Urothelium cell line (cell line): ENCODE results near the gene WASF1.
A peak's percentile ranks its signal among the peaks of the same experiment; 100 is the strongest.

Experiments
- DNase-seq: peaks from one replicate; pipeline ENCODE4 v3.0.0; 2011; ENCODE audit warnings: low spot score, mixed read lengths
- FAIRE-seq: peaks from 2 replicates; lab custom pipeline; 2011; peaks lifted over from hg19 to GRCh38; lab: Jason Lieb, UNC

The WASF1 gene

DNA sequence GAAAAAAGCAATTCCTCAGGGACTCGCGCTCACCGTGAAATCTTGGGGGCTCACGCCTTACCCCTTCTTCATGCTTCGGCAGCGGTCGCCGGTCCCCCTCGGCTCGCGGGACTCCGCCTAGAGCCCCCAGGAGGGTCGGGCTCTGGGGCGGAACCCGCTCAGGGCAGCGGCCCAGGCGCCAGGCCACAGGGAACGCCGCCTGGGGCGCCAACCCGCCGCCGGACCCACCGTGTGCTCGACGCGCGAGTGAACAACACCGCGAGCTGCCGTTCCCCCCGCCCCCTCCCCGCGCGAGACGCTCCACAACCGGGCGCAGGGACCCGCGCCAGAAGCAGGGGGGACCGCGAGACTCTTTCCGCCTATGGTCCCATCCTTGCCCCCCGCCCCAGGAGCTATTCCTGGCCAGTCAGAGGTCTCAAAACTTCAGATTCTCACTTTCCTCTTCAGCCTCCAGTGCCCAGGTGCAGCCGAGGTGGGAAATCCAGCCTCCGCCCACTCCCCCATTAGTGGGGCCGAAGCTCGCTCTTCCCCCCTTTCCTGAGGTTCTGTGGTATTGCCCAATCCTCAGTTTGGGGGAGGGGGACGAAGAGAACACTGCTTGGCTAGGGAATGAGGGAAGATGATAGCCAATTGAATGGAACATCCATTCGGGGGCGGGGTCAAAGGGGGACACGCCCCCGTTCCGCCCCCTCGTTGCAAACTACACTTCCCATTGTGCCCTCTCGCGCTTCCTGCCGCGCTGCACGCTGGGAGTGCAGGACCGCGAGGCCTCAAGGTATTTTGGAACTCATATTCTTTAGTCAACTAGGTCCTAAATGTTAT lies at the start of gene WASF1:
Gene WASF1, minus strand, starts transcription at position 265 of the 822 bp plus-strand sequence. CDS start 52,069 bp downstream, outside the sequence.
- DNase-seq = peak; percentile 81
- FAIRE-seq = peak; percentile 76

DNA sequence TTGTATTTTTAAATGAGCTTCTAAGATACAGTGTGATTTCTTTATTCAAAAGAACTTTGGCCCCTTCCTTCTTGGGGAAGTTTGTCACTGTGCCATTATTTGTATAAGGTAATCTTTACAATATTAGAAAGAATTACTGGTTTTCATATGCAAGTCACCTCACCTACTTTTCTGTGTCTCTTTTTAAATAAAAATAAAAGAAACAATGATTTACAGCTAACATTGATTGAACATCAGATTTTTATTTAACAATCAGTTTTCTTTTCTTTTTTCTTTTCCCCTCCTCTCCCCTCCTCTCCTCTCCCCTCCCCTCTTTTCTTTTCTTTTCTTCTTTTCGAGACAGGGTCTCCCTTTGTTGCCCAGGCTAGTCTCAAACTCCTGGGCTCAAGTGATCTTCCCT lies 46.8 kb upstream of the WASF1 start:
- FAIRE-seq (no peak), DNase-seq (no peak)

DNA sequence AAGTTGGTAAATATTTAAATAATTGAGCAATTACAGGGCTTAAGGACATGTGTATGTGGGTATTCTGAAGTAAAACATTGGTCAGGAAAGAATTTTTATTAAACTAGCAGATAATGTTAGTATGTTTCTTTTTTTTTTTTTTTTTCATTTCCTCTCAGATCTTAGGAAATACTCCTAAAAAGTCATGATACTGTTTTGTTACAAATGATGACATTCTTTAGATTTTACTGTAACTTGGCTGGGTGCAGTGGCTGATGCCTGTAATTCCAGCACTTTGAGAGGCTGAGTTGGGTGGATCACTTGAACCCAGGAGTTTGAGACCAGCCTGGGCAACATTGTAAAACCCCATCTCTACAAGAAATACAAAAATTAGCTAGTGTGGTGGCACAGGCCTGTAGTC lies 42.3 kb upstream of the WASF1 start:
- no peak for DNase-seq
- FAIRE-seq = no peak

DNA sequence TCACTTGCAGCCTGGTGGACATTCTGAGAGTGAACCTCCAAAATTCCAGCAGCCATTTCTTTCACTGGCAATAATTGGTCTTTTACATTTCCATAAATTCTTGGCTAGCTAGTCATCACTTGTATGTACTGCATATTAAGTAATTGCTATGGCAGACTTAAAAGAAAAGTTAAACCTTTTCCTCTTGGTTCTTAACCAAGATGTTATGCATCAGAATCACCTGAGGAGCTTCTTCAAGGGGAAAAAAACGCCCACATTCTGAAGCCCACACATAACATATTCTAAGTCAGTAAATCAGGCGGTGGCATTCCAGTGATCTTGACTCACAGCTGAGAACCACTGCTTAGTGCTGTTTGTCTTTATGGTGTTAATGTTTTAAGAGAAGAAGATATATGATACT lies 37.8 kb upstream of the WASF1 start:
- FAIRE-seq (no peak), DNase-seq (no peak)

DNA sequence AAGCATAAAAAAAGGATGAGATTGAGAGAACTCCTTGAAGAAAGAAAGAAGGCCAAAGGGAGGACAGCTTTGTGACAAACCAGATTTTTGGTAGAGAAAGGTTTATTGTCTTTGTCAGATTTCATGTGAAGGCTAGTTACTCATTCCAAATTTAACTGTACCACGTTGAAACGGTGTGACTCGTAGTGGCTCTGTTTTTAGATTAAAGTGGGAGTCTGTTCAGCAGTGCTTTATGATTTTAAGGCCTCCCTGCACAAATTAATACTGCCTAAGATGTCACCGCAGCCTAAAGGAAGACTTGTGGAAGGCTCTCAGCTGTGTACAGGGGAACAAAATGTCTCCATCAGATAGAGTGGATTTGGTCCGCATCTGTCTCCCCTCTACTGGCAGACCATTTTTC lies 36.7 kb upstream of the WASF1 start:
- FAIRE-seq = no peak
- DNase-seq = no peak

DNA sequence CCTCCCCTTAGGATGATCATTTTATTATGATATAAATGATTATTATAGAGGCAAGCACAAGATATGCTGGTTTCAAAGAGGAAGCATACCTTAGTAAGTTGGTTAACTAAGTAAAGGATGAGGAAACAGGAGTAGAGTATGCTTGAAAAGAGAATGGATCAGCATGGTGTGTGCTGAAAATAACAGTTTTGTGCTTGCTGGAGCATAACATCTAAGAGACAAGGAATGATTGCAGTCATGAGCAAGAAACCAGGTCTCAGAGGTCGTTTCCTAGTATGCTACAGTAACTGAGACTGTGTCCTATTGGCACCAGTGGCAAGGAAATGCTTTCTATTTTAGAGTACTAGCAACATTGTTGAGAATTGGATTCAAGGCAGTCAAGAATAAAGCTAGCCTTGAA lies 34.9 kb upstream of the WASF1 start:
- FAIRE-seq = no peak
- DNase-seq = no peak

DNA sequence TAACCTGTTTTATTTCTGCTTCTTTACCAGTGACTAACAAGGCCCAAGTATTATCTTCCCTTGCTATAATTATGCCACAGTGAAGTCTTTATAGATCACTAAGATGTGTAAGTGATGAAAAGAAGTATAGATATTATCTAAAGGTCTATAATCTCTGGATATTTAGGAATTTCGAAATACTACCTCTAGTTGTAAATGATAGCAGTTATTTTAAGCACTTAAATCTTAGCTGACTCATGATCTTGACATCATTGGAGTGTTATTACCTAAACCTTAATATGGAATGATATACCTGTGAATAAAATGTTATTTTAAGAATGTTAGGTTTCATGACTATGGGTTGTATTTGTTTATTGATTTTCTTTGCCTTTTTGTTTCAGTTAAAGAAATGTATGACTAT lies 32.3 kb upstream of the WASF1 start:
- FAIRE-seq (no peak), DNase-seq (no peak)

DNA sequence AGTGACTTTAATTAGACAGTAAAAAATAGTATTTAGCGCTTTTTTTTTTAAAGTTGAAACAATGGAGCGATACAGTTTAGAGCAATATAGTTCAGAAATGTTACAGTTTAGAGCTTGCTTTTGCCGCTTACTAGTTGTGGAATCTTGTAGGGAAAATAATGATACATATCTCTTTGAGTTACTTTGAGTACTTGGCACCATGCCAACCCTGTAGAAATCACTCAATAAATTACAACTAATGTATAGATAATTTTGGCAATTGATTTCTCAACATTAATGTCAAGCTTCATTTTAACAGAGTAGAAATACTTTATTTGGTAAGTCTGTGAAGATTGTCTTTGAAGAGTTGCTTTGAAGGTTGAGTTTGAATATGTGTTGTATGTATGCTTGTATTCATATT lies 28.2 kb upstream of the WASF1 start:
- FAIRE-seq (no peak), DNase-seq (no peak)

DNA sequence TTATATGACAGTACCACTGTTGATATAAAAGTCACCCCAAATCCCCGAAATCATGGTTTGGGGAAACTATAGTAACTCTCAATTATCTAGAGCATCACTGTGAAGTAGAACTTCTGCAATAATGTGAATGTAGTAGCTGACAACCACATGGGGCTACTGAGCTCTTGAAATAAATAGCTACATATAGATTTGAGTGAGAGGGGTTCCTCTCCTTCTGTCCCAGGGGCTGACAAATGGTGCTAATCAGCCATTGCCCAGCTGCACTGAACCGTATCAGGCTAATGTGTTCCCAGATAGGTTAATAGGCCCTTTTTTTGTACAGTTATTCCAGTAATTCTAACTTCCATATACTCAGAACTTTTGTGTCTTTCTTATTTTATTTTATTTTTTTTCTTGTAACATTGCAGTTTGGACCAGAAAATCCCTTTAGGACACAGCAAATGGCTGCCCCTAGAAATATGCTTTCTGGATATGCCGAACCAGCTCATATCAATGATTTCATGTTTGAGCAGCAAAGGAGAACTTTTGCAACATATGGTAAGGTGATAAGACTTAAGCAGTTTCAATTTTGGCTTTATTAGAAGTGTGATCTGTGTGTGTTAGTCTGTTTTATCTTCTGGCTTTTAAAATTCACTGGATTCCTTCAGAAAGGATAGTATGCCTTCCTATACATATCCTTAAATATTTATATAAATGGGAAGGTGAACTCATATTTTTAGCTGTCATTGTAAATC lies 21.8 kb upstream of the WASF1 start:
- FAIRE-seq = no peak
- DNase-seq = no peak

DNA sequence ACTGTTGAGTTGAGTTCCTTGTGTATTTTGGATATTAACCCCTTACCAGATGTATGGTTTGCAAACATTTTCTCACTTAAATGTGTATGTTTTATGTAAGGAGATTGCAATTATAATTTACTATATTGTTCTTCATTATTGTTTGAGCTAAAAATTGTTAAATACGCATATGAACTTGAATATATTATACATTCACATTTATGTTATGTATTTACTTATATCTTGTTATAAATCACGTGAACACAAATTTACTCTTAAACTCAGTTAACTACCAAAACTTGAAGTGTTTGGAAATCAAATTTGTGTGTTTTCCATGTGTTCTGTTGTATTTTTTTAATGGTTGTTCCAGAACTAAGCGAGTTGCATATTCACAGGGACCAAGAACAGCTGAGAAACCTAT lies 19.1 kb upstream of the WASF1 start:
- DNase-seq (no peak), FAIRE-seq (no peak)

DNA sequence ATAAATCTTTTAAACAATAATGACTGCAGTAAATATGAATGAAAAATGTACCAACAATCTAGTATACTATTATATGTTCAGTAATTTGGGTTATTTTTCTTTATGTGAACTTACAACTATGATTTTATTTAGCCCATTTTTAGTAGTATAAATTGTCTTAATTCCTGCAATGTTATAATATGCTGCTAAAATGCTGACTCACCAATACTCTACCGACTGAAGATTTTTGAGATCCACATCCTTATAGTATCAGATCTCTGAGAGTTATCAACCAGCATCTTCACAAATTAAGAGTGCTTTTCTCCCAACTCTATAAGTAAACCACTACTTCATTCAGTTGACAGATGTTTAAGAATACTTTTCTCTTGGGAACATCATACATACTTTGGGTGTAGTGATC lies 17.4 kb upstream of the WASF1 start:
- DNase-seq = no peak
- no peak for FAIRE-seq

DNA sequence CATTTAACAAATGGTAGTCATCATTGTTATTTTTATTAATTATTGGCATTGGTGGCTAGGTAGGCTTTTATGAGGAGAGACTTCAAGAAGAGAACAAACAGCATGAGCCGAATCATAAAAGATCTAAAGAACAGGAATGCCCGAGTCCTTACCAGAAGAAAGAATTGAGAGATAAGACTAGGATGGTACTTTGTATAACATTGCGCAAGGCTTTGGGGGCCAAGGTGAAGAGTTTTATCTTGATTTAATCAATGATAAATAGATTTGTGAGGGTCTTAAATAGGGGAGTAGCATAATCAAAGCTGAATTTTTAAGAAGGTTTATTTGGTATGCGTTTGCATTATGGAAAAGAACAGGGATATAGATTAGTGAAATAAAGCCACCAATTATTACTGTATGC lies 16.2 kb upstream of the WASF1 start:
- FAIRE-seq = no peak
- no peak for DNase-seq

DNA sequence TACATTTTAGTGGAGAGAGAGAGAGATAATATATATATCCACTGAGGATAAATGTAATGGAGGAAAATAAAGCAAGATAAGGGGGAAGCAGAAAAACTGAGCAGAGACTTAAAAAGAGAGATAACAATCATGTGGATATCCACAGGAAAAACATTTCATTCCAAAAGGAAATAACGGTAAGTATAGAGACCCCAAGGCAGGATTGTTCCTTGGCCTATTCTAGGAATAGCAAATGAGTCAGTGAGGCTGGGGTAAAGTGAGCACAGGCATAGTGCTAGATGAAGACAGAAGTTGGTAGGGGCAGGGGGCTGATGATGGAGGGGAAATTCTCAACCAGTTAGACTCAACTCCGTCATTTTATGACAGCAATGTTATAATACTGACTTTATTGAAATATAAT lies 12.0 kb upstream of the WASF1 start:
- DNase-seq (no peak), FAIRE-seq (no peak)

DNA sequence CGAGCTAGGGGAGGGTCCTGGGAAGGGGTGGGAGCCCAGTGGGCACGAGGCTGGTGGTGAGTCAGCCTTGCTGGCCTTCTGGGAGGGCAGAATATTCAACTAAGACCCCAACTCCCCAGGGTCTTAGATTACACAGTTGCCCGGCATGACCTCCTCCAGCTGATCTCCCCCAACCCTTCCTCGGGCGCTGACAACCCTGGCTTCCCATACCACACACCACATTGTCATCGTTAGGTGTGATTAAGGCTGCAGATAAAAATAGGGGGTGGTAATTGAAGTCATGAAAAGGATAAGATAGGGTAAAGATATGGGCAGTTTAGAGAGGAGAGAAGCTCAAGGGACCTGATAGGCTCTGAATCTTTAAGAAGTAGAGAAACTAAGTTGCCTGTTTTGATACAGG lies 11.3 kb upstream of the WASF1 start:
- FAIRE-seq = no peak
- no peak for DNase-seq

DNA sequence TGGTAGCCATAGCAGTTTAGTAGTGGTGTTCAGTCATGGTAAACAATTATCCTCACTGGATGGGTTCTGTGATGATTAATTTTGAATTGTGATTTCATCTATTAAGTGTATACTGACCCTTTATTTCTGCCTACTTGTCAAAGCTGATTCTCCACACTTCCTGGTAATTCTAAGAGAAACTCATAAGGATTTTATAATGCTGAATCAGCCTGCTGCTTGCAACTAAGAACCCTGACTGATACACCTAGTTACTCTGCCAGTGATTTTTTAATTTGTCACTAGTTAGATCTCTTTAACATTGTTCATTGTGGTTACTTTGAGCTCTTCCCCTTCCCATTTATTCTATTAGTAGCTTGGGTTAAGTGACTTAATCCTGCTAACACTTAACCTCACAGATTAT lies 9.3 kb upstream of the WASF1 start:
- DNase-seq = no peak
- no peak for FAIRE-seq

DNA sequence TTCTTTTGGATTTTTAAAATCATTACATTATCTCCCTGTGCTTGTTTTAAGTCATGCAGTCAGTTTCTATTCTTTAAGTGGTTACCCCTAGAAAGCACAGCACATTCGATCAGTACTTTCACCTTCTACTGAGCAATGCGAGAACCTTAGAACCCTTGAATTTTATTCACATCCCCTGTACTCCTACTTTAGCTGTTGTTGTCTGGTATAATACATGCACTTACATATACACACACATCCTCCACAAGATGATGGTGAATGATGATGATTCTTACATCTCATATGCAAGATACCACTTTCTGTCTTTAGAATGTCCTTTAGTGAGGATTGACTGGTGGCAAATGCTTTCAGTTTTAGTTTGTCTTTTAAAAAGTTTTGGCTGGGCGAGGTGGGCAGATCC lies 6.4 kb upstream of the WASF1 start:
- no peak for DNase-seq
- FAIRE-seq = no peak

DNA sequence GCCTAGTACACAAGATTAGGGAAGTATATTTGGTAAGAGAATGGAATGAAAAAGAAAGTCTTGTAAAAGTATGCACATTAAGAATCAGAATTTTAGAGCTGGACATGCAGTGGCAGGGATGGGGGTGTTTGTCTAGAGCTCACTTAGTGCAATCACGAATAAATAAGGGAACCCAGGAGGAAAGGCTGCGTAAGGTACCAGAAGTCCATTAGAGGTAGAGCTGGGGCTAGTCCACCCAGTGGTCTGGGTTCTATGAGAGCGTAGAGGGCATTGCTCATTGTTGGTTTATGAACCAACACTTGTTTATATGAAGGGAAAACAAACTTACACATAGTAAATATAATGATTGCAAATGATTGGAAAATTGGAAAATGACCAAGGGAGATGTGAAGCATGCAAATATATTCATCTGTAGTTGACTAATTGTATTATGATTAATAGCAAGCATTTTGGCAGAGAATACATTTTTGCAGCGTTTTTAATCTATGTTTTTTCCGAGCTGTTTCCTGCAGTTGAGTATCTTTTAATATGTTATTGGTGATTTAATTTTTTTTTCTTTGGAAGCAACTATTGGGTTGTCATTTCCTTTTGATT lies 3.9 kb upstream of the WASF1 start:
- DNase-seq (no peak), FAIRE-seq (no peak)

DNA sequence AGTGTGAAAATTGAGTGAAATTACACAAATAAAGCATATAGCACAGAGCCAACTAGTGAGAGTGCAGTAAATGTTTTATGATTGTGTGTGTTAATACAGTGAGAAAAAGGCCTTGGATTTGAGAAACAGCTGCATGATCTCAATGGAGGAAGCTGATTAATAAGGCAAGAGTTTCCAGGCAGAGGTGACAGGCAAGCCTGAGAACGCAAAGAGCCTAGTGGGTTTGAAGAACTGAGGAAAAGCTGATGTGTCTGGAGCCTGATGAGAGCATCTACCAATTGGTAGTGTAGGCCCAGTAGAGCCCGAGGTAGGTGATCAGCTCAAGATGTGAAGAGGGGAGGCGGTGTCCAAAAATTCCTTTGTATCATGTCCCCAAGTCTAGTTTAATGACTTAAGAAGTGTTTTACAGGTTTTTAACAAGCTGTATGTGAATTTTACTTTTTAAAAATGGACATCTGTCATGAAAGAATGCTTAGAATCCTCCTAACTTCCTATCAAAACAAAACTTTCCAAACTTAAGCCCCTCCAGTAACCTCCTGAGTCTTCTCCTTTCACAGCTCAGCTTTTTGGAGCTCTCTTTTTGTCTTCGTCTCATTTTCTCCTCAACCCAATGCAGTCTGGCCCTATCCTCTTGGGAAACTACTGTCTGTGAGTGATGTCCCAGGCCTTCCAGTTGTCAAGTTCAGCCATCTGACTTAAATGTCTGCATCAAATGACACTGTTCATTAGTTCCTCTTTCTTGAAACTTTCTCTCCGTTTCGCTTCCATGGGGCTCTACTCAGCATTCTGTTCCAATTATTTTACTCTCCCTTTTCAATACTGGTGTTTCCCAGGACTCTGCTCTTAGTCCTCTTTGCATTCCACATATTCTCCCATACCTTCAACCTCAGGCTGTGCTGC lies 1.9 kb upstream of the WASF1 start:
- FAIRE-seq (no peak), DNase-seq (no peak)

DNA sequence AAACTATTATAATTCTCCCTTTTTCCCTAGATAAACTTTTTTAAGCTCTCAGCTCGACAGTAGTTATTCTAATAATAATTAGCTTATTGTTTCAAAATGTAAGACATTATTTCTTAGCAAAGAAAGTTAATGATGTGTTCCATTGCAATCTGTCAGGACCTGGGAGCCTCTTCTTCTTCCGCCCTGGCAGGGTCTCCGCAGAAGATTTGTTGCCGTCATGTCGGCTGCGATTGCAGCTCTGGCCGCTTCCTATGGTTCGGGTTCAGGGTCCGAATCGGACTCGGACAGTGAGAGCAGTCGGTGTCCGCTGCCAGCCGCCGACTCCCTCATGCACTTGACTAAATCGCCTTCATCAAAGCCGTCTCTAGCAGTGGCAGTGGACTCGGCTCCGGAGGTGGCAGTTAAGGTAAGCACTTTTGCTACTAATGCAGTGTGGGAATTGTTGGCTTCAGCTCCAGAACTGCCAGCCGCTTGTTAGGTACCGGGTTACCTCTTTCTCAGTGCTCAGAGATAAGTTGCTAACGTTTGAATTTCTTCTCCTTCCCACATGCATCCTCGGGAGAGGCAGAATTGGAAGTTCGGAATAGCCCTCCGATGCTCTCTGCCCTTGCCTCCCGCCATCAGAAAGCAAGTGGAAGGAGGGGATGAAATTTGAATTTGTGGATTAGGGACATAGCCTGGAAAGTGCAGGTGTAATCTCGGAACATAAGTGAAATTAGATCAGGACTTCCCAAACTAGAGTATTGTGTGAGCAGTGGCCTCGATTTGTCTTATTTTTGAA lies 948 bp upstream of the WASF1 start, which contains the start of gene CDC40:
Gene CDC40, plus strand, starts transcription at position 200 of the 781 bp plus-strand sequence. Its CDS starts 18 bp downstream, at position 218.
- DNase-seq = peak; percentile 46
- no peak for FAIRE-seq
